CD4-positive, alpha-beta memory T cell (primary cell): Measurements from ENCODE around the gene NDUFS4. TPM values are rescaled to one million over a fixed set of nuclear protein-coding genes. Genes with fewer than 3 reads are reported as not detected.
"Not testable (repeated sequence)": the region's sequence is repeated elsewhere in the genome, so short reads cannot be mapped to it uniquely, and the experiment has no call there.

Experiments used
- CTCF ChIA-PET: fragments of 350-600 bp; sonication (Branson Sonifier 250); formaldehyde crosslinking; loops from one replicate; lab custom pipeline; 2021; ENCODE audit warnings: inconsistent platforms; ENCODE audit not compliant: partially characterized antibody; lab: Charles Lee
- POLR2A ChIA-PET: fragments of 350-600 bp; sonication (Branson Sonifier 250); formaldehyde crosslinking; loops from one replicate; lab custom pipeline; 2021; ENCODE audit not compliant: partially characterized antibody; lab: Charles Lee
- DNase-seq, 5 donors: peaks; one replicate each; pipeline versions ENCODE4 v3.0.0 to v3.0.0-alpha.2; 2020 to 2022; ENCODE audit warnings: mixed read lengths in 1 of 5
- H3K27ac ChIP-seq: one replicate; pipeline ENCODE4 v1.7.0; 2013; ENCODE audit warnings: low read depth, low read length
- H3K27me3 ChIP-seq: 2 replicates; pipeline ENCODE4 v1.7.0; 2013; ENCODE audit warnings: mild to moderate bottlenecking, low read length, moderate library complexity; ENCODE audit not compliant: insufficient read depth
- H3K36me3 ChIP-seq: 2 replicates; pipeline ENCODE4 v1.7.0; 2013; ENCODE audit warnings: mild to moderate bottlenecking, low read length, moderate library complexity; ENCODE audit not compliant: insufficient read depth
- H3K4me1 ChIP-seq: 2 replicates; pipeline ENCODE4 v1.7.0; 2013; ENCODE audit warnings: mild to moderate bottlenecking, low read length, moderate library complexity; ENCODE audit not compliant: insufficient read depth
- H3K4me3 ChIP-seq, 2 donors: one replicate each; pipeline ENCODE4 v1.7.0; 2013; ENCODE audit warnings: low read length in 2 of 2, mild to moderate bottlenecking in 1 of 2
- H3K9me3 ChIP-seq, 2 donors: one replicate each; pipeline ENCODE4 v1.7.0; 2013; ENCODE audit warnings: low read length in 2 of 2, control low read depth in 1 of 2; ENCODE audit not compliant: control insufficient read depth in 1 of 2
- H3K27ac Mint-ChIP-seq, 7 donors: one replicate each; pipeline ENCODE4 v1.8.0; 2020 to 2021; ENCODE audit warnings: mixed read lengths in 7 of 7, mild to moderate bottlenecking in 6 of 7, inconsistent platforms in 3 of 7, moderate library complexity in 3 of 7
- H3K27me3 Mint-ChIP-seq, 2 donors: one replicate each; pipeline ENCODE4 v1.8.0; 2020 to 2021; ENCODE audit warnings: mixed read lengths in 2 of 2
- H3K36me3 Mint-ChIP-seq, 2 donors: one replicate each; pipeline ENCODE4 v1.8.0; 2020 to 2021; ENCODE audit warnings: mixed read lengths in 2 of 2, inconsistent platforms in 1 of 2, mild to moderate bottlenecking in 1 of 2
- H3K4me1 Mint-ChIP-seq, 4 donors: one replicate each; pipeline ENCODE4 v1.8.0; 2020 to 2021; ENCODE audit warnings: mixed read lengths in 4 of 4, mild to moderate bottlenecking in 1 of 4
- H3K4me3 Mint-ChIP-seq, 8 donors: one replicate each; pipeline ENCODE4 v1.8.0; 2020 to 2021; ENCODE audit warnings: mixed read lengths in 8 of 8, mild to moderate bottlenecking in 7 of 8, moderate library complexity in 6 of 8, inconsistent platforms in 3 of 8
- H3K9me3 Mint-ChIP-seq, 8 donors: one replicate each; pipeline ENCODE4 v1.8.0; 2020 to 2021; ENCODE audit warnings: mixed read lengths in 8 of 8, mild to moderate bottlenecking in 5 of 8, inconsistent platforms in 3 of 8, moderate library complexity in 1 of 8
- intact Hi-C: fragments of 100-400 bp; cut with micrococcal nuclease; formaldehyde crosslinking; loops from one replicate; pipeline ENCODE4 v1.15.1; 2023
- polyA plus RNA-seq, 2 donors: library from polyadenylated mRNA; unstranded; fragments of 300-500 nt; fragmentation: Illumina TruSeq; gene quantifications; one replicate each; pipeline ENCODE4 v1.2.3, GENCODE V29; 2021
- total RNA-seq, 2 experiments: library from RNA; stranded (reverse); gene quantifications; one replicate each; pipeline ENCODE4 v1.2.3, GENCODE V29; 2021

The NDUFS4 gene
- total and polyA plus RNA-seq, 4 experiments from 2014 or later, result 23.6 to 113 (median 64.5) TPM

GRCh38 chr5:53542926-53543325, 17.5 kb upstream of the NDUFS4 start:
- Histone ChIP-seq H3K36me3 (no peaks in the 10 kb centered on the region), H3K27me3 (no peaks in the 10 kb centered on the region), H3K27ac (no peak overlapping the region), H3K4me1 (no peaks in the 10 kb centered on the region), H3K4me3 (no peak overlapping the region), H3K9me3 (no peaks in the 10 kb centered on the region)
- POLR2A ChIA-PET, result no interaction called here
- intact Hi-C loops, result no loop called here
- H3K4me1 Mint-ChIP-seq, result no peaks in the 10 kb centered on the region
- H3K36me3 Mint-ChIP-seq, result no peaks in the 10 kb centered on the region
- no peak overlapping the region for H3K4me3 Mint-ChIP-seq
- CTCF ChIA-PET, result no interaction called here
- peaks cover 0 to 2% (median 0%) of the 10 kb centered on the region in 8 donors for H3K9me3 Mint-ChIP-seq
- H3K27me3 Mint-ChIP-seq, result peaks cover 2 to 5% of the 10 kb centered on the region in 2 donors
- no peak for DNase-seq
- no peak overlapping the region for H3K27ac Mint-ChIP-seq

GRCh38 chr5:53543401-53543800, 17.0 kb upstream of the NDUFS4 start:
- no peak overlapping the region for H3K4me3 ChIP-seq
- no peak overlapping the region for H3K27ac ChIP-seq
- Mint-ChIP-seq H3K36me3 (no peaks in the 10 kb centered on the region), H3K4me1 (no peaks in the 10 kb centered on the region), H3K27ac (no peak overlapping the region), H3K4me3 (no peak overlapping the region), H3K9me3 (peaks cover 0 to 2% (median 0%) of the 10 kb centered on the region in 8 donors), H3K27me3 (peaks cover 2 to 5% of the 10 kb centered on the region in 2 donors)
- H3K4me1 ChIP-seq, result no peaks in the 10 kb centered on the region
- no peaks in the 10 kb centered on the region for H3K9me3 ChIP-seq
- ChIA-PET CTCF (no interaction called here), POLR2A (no interaction called here)
- intact Hi-C loops, result no loop called here
- DNase-seq, result no peak
- no peaks in the 10 kb centered on the region for H3K36me3 ChIP-seq
- no peaks in the 10 kb centered on the region for H3K27me3 ChIP-seq

- no peaks in the 10 kb centered on the region for H3K4me1 ChIP-seq
- Mint-ChIP-seq H3K27me3 (peaks cover 2 to 5% of the 10 kb centered on the region in 2 donors), H3K27ac (no peak overlapping the region), H3K36me3 (no peaks in the 10 kb centered on the region), H3K4me1 (no peaks in the 10 kb centered on the region), H3K4me3 (no peak overlapping the region), H3K9me3 (no peaks in the 10 kb centered on the region)
- no peak overlapping the region for H3K4me3 ChIP-seq
- intact Hi-C loops, result no loop called here
- H3K27me3 ChIP-seq, result no peaks in the 10 kb centered on the region
- no peak overlapping the region for H3K27ac ChIP-seq
- H3K9me3 ChIP-seq, result no peaks in the 10 kb centered on the region
- CTCF ChIA-PET, result no interaction called here
- POLR2A ChIA-PET, result no interaction called here
- H3K36me3 ChIP-seq, result no peaks in the 10 kb centered on the region
- DNase-seq, result no peak
Measured at GRCh38 chr5:53545744-53546143, 14.7 kb upstream of the NDUFS4 start.

DNA sequence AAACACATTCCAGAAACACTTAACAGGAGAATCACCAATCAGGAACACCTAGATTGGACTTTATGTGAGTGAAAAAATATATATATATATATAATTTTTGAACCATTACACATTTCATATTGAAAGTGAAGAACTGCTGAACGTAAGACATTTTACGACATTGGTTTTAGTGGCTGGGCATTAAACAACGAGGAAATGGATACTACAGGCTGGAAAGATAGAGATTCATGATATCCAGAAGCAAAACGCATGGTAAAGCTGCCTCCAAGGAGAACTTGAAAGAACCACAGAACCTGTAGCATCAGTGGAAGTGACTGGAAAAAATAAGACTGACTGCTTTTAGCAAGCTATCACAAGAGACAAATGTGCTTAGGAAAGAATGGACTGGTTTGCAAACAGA, 13.2 kb upstream of the NDUFS4 start:
- no peaks in the 10 kb centered on the region for H3K27me3 ChIP-seq
- no peaks in the 10 kb centered on the region for H3K9me3 ChIP-seq
- intact Hi-C loops, result no loop called here
- no peak overlapping the region for H3K4me3 ChIP-seq
- no peak for DNase-seq
- no peaks in the 10 kb centered on the region for H3K36me3 ChIP-seq
- no peaks in the 10 kb centered on the region for H3K9me3 Mint-ChIP-seq
- H3K4me1 ChIP-seq, result no peaks in the 10 kb centered on the region
- ChIA-PET POLR2A (no interaction called here), CTCF (no interaction called here)
- peaks cover 1 to 2% of the 10 kb centered on the region in 2 donors for H3K27me3 Mint-ChIP-seq
- H3K27ac Mint-ChIP-seq, result no peak overlapping the region
- no peaks in the 10 kb centered on the region for H3K4me1 Mint-ChIP-seq
- no peaks in the 10 kb centered on the region for H3K36me3 Mint-ChIP-seq
- H3K27ac ChIP-seq, result no peak overlapping the region
- no peak overlapping the region for H3K4me3 Mint-ChIP-seq

GRCh38 chr5:53548501-53548900, 11.9 kb upstream of the NDUFS4 start:
- H3K9me3 Mint-ChIP-seq, H3K36me3 ChIP-seq, H3K4me3 Mint-ChIP-seq, H3K4me1 ChIP-seq, H3K27ac ChIP-seq, H3K4me1 Mint-ChIP-seq, H3K4me3 ChIP-seq, H3K27me3 Mint-ChIP-seq, intact Hi-C loops, POLR2A ChIA-PET, H3K36me3 Mint-ChIP-seq, H3K27me3 ChIP-seq, H3K9me3 ChIP-seq, DNase-seq, H3K27ac Mint-ChIP-seq, CTCF ChIA-PET: not testable (repeated sequence)

DNA sequence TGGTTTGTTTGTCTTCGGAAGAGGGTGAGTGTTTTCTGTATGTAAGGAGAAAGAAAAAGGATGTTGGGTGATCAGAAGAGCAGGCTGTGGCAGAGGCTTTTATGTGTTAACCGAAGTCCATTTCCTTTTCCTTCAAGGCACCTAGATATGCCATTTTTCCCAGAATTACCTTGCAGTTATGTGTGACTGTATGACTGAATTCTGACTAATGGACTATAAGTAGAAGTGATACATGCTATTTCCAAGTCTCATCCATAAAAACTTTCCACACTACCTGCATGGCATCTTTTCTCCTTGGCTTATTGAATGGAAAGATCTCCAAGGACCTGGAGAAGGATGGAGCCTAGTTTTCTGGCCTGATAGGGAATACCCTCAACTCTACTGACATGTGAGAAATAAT, 10.6 kb upstream of the NDUFS4 start:
- H3K36me3 Mint-ChIP-seq, result no peaks in the 10 kb centered on the region
- H3K4me1 Mint-ChIP-seq, result no peaks in the 10 kb centered on the region
- Histone ChIP-seq H3K27ac (no peak overlapping the region), H3K9me3 (no peaks in the 10 kb centered on the region), H3K36me3 (no peaks in the 10 kb centered on the region), H3K4me1 (no peaks in the 10 kb centered on the region), H3K4me3 (no peak overlapping the region), H3K27me3 (no peaks in the 10 kb centered on the region)
- no peak overlapping the region for H3K27ac Mint-ChIP-seq
- ChIA-PET CTCF (no interaction called here), POLR2A (interaction anchor here (0.6 kb wide), 1 partner anchor 1626 kb away, joined by 3 read pairs; no protein-coding TSS in a partner anchor)
- no peak overlapping the region for H3K4me3 Mint-ChIP-seq
- intact Hi-C loops, result no loop called here
- no peak for DNase-seq
- H3K9me3 Mint-ChIP-seq, result no peaks in the 10 kb centered on the region
- peaks cover 12 to 15% of the 10 kb centered on the region in 2 donors for H3K27me3 Mint-ChIP-seq

- Mint-ChIP-seq H3K9me3 (no peaks in the 10 kb centered on the region), H3K27ac (no peak overlapping the region), H3K4me1 (no peaks in the 10 kb centered on the region), H3K4me3 (no peak overlapping the region), H3K27me3 (peaks cover 26 to 27% of the 10 kb centered on the region in 2 donors), H3K36me3 (no peaks in the 10 kb centered on the region)
- Histone ChIP-seq H3K4me1 (no peaks in the 10 kb centered on the region), H3K4me3 (no peak overlapping the region), H3K27ac (no peak overlapping the region), H3K9me3 (no peaks in the 10 kb centered on the region), H3K36me3 (no peaks in the 10 kb centered on the region), H3K27me3 (peaks cover 9% of the 10 kb centered on the region)
- ChIA-PET POLR2A (no interaction called here), CTCF (no interaction called here)
- DNase-seq, result no peak
- intact Hi-C loops, result no loop called here
Measured at GRCh38 chr5:53552561-53552960, 7.9 kb upstream of the NDUFS4 start.

GRCh38 chr5:53554444-53554843, 6.0 kb upstream of the NDUFS4 start:
- no peaks in the 10 kb centered on the region for H3K4me1 ChIP-seq
- no peaks in the 10 kb centered on the region for H3K4me1 Mint-ChIP-seq
- H3K27me3 ChIP-seq, result peaks cover 9% of the 10 kb centered on the region
- H3K27ac ChIP-seq, result no peak overlapping the region
- no peak overlapping the region for H3K27ac Mint-ChIP-seq
- H3K36me3 Mint-ChIP-seq, result peaks cover 0 to 5% of the 10 kb centered on the region in 2 donors
- POLR2A ChIA-PET, result no interaction called here
- H3K9me3 Mint-ChIP-seq, result peaks cover 0 to 10% (median 4%) of the 10 kb centered on the region in 8 donors
- no peak overlapping the region for H3K4me3 Mint-ChIP-seq
- DNase-seq, result no peak
- no peaks in the 10 kb centered on the region for H3K36me3 ChIP-seq
- no peaks in the 10 kb centered on the region for H3K9me3 ChIP-seq
- H3K4me3 ChIP-seq, result no peak overlapping the region
- H3K27me3 Mint-ChIP-seq, result peaks cover 32 to 33% of the 10 kb centered on the region in 2 donors
- CTCF ChIA-PET, result no interaction called here
- intact Hi-C loops, result no loop called here
